GM13977 (cell line): ENCODE results near the gene SUOX.
"Not testable (repeated sequence)": the region's sequence is repeated elsewhere in the genome, so short reads cannot be mapped to it uniquely, and the experiment has no call there.

ENCODE experiments used
- DNase-seq: peaks from one replicate; pipeline ENCODE4 v3.0.0; 2012; ENCODE audit warnings: low spot score
- CTCF ChIP-seq: IDR thresholded peaks from 2 replicates; pipeline ENCODE4 v1.5.1; 2012; ENCODE audit warnings: mild to moderate bottlenecking, control low read depth; ENCODE audit not compliant: insufficient read depth; ENCODE audit errors: extremely low read depth, missing control alignments
- in situ Hi-C: fragments of 300-500 bp; cut with MboI; formaldehyde crosslinking; loops from one replicate; pipeline ENCODE4 v1.12.0; 2022; ENCODE audit warnings: low sequenced_read_pairs, low pct_unique_long_range_greater_than_20kb, mixed read lengths, inconsistent platforms; ENCODE audit not compliant: unreplicated experiment

SUOX gene

GRCh38 chr12:56034586-56035332 is 37.7 kb downstream of the SUOX start:
- no peak for TF ChIP-seq CTCF
- in situ Hi-C loops = loop anchor here (5.0 to 25.0 kb wide), 2 partner anchors 32 to 297 kb away; partner anchors contain the start of genes CD63 and GDF11
- DNase-seq = no peak

GRCh38 chr12:56037161-56037560 is 40.1 kb downstream of the SUOX start:
- TF ChIP-seq CTCF = no peak
- DNase-seq = no peak
- in situ Hi-C loops = loop anchor here (5.0 to 25.0 kb wide), 2 partner anchors 35 to 300 kb away; partner anchors contain the start of genes CD63 and GDF11

GRCh38 chr12:56038022-56038655 is 41.1 kb downstream of the SUOX start:
- no peak for TF ChIP-seq CTCF
- in situ Hi-C loops = loop anchor here (5.0 to 25.0 kb wide), 2 partner anchors 36 to 301 kb away; partner anchors contain the start of genes CD63 and GDF11
- DNase-seq = no peak

- in situ Hi-C loops = loop anchor here (25.0 kb wide), 1 partner anchor 303 kb away; the partner anchor contains the start of genes CD63 and GDF11
- no peak for TF ChIP-seq CTCF
Measured at GRCh38 chr12:56040151-56040550, 43.1 kb downstream of the SUOX start.

GRCh38 chr12:56040963-56041551 is 44.0 kb downstream of the SUOX start:
- no peak for DNase-seq
- TF ChIP-seq CTCF = no peak
- in situ Hi-C loops = loop anchor here (25.0 kb wide), 1 partner anchor 304 kb away; the partner anchor contains the start of genes CD63 and GDF11

More at GRCh38 chr12:56040151-56040550, 43.1 kb downstream of the SUOX start:
- DNase-seq = no peak

GRCh38 chr12:56041552-56042429 is 44.7 kb downstream of the SUOX start, which contains the start of gene RPS26:
TSS of gene RPS26 (plus strand) at chr12:56041918. CDS start at chr12:56042167, 249 bp downstream.
- DNase-seq = peak; percentile 86
- in situ Hi-C loops = loop anchor here (25.0 kb wide), 1 partner anchor 304 kb away; the partner anchor contains the start of genes CD63 and GDF11
- peak; percentile 78 for TF ChIP-seq CTCF

GRCh38 chr12:56042430-56042813 is 45.3 kb downstream of the SUOX start:
- not testable (repeated sequence) for DNase-seq
- in situ Hi-C loops = loop anchor here (25.0 kb wide), 1 partner anchor 305 kb away; the partner anchor contains the start of genes CD63 and GDF11
